NOMO-1 (cell line): ENCODE results near the gene CMTM8.
"Not testable (repeated sequence)": the region's sequence is repeated elsewhere in the genome, so short reads cannot be mapped to it uniquely, and the experiment has no call there.

Source experiments
- DNase-seq, 2 experiments: peaks; one replicate each; lab custom pipeline; 2025; ENCODE audit not compliant: unreplicated experiment in 2 of 2; lab: John Stamatoyannopoulos, UW

CMTM8 gene

GRCh38 chr3:32238453-32239306, at the start of gene CMTM8:
Gene CMTM8 (plus strand): TSS chr3:32238680. CDS start chr3:32238973, 293 bp downstream.
- DNase-seq: peak; percentile 35 to 63

DNA sequence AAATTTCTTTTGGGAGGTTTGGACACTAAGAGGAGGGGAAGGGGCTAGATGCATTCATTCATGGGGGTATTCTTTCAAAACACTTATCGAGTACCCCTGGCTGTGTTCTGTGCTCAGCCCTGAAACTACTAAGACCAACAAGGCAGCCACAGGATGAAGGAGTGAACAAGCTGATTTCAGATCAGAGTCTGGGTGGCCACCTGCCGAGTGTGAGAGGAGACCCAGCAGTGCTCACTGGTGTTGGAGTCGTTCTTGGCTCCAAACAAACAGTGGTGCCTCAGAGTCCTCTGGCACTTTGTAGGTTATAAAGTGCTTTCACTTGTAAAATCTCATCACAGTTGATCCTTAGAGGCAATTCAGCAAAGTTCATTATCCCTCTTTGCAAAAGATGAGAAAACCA, 48.8 kb upstream of the CMTM8 start:
- no peak for DNase-seq

- not testable (repeated sequence) for DNase-seq
These were observed 47.9 kb upstream of the CMTM8 start for GRCh38 chr3:32190556-32190955.

DNA sequence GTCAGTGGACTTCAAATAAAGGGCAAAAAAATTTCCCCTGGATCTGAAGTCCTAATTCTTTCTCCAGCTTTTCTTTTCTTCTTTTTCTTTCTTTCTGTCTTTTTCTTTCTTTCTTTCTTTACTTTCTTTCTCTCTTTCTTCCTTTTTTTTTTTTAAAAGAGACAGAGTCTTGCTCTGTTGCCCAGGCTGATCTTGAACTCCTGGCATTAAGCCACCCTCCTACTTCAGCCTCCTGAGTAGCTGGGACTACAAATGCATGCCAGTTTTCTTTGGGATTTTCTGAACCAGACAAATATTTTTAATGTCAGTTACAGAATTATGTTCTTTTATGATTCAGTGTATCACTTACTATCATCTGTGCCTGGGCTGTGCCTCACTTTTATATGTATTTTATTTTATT, 45.4 kb upstream of the CMTM8 start:
- no peak for DNase-seq

DNA sequence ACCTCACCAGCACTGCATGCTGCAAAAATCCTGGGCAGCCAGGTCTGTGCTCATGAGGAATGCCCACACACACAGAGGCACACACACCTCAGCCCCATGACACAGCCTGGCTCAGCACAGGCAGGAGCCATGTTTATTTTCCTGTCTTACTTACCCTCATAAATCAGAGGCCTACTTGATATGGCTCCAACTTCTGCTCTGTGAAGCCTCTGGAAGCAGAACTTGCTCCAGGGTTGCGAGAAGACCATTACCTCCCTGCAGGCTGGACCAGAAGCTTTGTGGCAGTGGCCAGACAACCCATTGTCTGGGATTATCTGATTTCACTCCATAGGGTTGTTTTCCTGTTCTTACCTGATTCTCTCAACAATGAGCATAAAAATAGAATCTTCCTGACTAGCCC, 43.8 kb upstream of the CMTM8 start:
- DNase-seq: no peak

DNA sequence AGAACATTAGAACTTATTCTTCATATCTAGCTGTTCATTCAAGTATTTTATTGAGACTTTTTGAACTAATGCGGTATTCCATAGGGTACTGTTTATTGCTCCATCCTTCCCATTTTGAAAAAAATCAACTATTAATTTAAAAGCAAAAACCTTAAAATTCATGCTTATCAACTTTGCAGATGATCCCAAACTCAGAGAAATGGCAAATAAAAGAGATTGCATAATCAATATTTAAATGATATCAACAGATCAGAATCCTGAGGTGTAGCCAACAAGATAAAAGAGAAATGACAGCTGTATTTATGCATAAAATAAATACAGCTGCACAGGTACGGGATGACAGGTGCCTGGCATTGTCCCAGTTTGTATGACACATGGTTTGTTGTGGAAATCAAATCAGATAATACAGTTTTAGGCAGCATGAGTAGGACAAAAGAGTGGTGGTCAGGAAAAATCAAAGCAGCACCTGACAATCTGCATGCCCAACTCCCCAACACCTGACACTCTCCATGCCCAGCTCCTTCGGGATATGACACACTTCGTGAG, 42.4 kb upstream of the CMTM8 start:
- no peak for DNase-seq

GRCh38 chr3:32197991-32198390, 40.5 kb upstream of the CMTM8 start:
- no peak for DNase-seq

GRCh38 chr3:32198714-32199113, 39.8 kb upstream of the CMTM8 start:
- DNase-seq: peak in 1 of 2 experiments; percentile 29

DNA sequence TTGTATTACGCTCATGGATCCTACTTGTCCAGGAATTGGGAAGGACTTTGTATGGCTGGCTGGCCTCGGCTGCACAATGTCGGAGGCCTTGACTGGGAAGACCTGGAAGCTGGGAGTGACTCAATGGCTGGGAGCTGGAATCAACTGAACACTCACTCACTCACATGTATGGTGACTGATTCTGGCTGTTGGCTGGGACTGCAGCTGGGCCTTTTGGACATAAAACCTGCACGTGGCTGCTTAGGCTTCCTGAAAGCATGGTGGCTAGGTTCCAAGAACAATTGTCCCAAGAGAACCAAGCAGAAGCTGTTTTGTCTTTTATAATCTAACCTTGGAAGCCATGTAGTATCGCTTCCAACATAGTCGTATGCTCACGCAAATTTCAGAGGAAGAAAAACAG, 38.0 kb upstream of the CMTM8 start:
- DNase-seq: no peak

DNA sequence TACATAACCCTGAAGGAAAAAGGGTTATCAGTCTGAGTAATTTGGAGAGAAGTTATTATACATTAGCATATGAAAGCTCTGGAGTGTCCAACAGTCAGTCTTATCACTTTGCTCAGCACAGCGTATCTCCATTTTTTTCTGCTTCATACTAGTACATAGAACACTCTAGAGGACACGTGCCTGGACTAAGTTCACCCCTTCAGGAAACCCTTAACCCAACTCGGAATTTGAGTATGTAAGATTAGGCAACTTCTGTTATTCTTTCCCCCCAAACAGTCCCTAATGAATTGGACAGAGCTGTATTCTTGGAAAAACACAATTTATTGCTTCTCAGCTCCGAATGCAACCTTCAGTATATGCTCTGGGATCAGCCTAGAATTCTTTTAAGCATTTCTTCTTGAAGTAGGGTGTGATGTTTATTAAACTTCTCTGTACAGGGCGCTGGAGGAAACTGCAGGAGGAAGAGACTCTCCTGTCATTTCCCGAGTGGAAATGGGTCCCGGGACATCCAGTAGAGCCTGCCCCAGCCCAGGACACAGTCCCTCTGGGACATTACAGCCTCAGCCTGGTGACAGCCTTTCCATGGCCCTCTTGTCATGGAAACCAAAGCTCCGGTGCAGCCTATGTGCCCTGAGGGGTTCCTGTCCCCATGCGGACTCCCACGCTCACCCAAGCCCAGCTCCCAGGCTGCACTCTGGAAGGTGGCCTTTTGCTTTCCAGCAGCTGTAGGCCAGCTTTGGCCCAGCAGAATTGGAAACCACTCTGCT, 37.3 kb upstream of the CMTM8 start:
- no peak for DNase-seq

DNA sequence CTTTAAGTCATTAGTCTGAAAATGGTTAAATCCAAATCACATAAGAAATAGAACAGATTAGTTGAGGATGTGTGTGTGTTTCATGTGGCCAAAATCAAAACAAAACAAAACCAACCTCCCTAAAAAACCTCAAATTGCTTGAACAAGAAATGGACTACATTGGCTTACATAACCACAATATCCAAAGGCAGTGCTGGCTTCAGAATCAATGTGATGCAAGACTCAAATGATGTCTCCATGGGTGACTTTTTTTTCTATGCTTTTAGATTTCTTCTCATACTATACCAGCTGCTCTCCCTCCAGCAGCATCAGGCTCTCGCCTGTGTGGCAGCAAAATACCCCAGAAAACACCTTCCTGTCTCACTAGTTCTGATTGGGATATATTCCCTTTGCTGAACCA, 36.0 kb upstream of the CMTM8 start:
- no peak for DNase-seq

DNA sequence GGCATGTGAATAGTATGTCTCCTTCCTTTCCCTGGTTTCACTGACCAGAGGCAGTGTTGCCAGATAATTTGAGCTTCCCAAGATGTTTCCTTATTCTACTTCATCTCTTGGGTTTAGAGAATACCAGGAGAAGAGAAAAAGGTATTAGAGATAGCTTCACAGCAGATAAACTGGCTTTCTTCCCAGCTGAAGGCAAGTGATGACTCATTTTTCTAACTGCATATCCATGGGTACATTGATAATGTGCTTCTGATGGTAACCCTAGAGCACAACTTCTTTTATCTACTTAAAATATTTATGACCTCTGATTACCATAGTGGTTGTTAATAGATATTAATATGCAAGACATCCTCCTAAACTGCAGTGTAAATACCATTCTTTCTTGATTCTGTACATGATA, 34.6 kb upstream of the CMTM8 start:
- DNase-seq: no peak

DNA sequence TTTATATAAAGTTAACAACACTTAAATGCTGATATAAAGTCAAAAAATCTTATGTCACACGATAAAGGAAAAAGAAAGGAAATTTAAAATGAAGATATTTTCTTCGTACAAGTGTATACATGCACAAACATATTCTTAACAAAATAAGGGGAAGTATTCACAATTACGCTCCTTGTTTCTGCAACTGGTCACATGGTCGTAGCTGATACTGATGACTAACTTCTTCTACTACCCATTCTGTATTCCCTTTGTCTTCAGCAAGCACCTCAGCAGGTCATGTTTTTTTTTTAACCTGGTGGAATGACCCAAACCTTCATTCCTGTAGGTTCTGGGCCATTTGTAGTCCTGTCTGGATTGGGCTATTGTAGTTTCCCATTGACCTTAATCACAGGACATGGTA, 30.0 kb upstream of the CMTM8 start:
- peak; percentile 4 to 63 for DNase-seq

DNA sequence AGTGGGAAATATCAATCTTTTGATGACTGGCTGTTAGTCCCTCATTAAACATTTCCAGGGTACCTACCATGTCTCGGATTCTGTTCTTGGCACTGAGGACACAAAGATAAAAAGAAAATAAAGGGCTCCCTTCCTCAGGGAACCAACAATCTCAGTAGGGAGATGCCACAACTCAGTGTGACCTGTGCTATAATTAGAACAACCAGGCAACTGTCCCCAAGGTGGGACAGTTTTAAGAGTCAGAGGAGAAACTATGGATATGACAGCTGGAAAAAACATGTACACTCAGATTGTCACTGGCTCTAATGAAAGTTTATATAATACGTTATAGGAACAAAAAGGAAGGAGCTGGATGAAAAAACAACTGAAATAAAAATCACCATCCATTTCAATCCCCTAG, 23.3 kb upstream of the CMTM8 start:
- DNase-seq: no peak

DNA sequence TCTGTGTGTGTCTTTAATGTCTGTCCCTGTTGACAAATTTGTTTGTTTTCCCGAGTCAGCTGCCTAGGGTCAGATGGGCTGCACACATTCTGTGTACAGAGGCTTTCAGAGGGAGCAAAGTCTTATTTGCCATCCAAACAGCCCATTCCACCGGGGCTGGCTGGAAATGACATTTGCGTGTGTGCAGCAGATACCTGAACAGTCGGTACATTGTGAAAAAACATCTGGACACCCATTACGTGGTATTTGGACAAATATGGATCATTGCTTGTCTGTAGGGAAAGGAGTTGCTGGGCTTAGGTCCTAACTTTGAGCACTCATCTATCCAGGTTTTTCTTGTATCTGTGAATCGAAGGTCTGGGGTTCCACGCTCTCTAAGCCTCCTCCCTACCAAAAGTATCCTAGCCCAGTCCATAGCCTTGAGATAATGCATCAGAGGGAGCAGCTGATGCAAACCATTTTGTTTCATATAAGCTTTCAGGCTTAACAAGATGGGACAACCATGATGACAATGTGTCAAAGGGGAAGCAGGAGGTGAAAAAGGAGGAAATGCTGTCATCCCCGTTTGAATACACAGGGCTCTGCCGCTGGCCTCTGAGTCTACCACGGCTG, 22.2 kb upstream of the CMTM8 start:
- DNase-seq: no peak

- DNase-seq: no peak
These were observed 21.1 kb upstream of the CMTM8 start for GRCh38 chr3:32217339-32217738.

DNA sequence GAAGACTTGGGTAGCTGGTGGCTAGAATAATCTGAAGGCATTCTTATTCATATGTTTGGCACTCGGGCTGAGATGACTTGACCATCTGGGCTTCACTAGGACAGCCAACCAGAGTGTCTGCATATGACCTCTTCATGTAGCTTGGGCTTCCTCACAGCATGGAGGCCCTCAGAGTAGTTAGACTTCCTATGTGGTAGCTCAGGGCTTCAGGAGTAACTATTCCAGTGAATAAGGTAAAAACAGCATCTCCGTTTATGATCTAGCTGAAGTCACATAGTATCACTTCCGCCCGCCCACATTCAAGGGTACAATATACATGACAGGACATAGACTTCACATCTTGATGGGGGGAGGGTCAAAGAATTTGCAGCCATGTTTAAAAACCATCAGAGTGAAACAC, 18.9 kb upstream of the CMTM8 start:
- DNase-seq: no peak

DNA sequence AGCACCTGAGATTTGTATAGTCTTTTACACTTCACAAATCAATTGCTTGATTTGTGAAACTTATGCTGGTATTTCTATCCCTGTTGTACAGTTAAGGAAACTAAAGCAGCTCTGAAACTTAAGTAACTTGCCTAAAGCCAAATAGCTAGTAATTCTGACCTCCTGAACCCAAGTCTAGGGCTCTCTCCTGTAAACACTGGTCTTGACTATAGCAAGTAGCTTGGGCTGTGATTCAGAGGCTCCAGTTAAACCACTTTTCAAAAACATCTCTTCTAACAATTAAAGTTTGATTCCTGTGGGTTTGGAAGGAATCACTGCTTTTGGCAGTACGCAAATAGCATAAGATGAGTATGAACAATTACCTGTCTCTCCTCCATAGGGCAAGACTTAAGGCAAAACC, 18.5 kb upstream of the CMTM8 start:
- DNase-seq: no peak

GRCh38 chr3:32222950-32223349, 15.5 kb upstream of the CMTM8 start:
- no peak for DNase-seq

- no peak for DNase-seq
These were observed 14.4 kb upstream of the CMTM8 start for GRCh38 chr3:32224016-32224516.

- DNase-seq: no peak
These were observed 11.5 kb upstream of the CMTM8 start for GRCh38 chr3:32226875-32227500.
